BLaER1 treated with 17β-estradiol and CSF1 and Interleukin-3, amounts not matched to agents 10 nM and 100 nM (cell line): ENCODE data around the gene DSC1.

Experiments
- H3K27ac ChIP-seq, 11 experiments: shearing (Covaris generic); formaldehyde crosslinking; 2 replicates each; pipeline ENCODE4 v1.8.1; 2022
- H3K27me3 ChIP-seq, 11 experiments: shearing (Covaris generic); formaldehyde crosslinking; 2 replicates each; pipeline ENCODE4 v1.8.1; 2022
- H3K36me3 ChIP-seq, 11 experiments: shearing (Covaris generic); formaldehyde crosslinking; 2 replicates each; pipeline ENCODE4 v1.8.1; 2022
- H3K4me1 ChIP-seq, 10 experiments: shearing (Covaris generic); formaldehyde crosslinking; 2 replicates each; pipeline ENCODE4 v1.8.1; 2022
- H3K4me2 ChIP-seq, 11 experiments: shearing (Covaris generic); formaldehyde crosslinking; 2 replicates each; pipeline ENCODE4 v1.8.1; 2022
- H3K4me3 ChIP-seq, 10 experiments: shearing (Covaris generic); formaldehyde crosslinking; 2 replicates each; pipeline ENCODE4 v1.8.1; 2022
- H3K9ac ChIP-seq, 11 experiments: shearing (Covaris generic); formaldehyde crosslinking; 2 replicates each; pipeline ENCODE4 v1.8.1; 2022
- H3K9me3 ChIP-seq, 11 experiments: shearing (Covaris generic); formaldehyde crosslinking; replicated peaks in 1 of 11; 2 replicates each; pipeline ENCODE4 v1.8.1; 2022
- H4K20me1 ChIP-seq, 11 experiments: shearing (Covaris generic); formaldehyde crosslinking; 2 replicates each; pipeline ENCODE4 v1.8.1; 2022
- Cebpa-rat ChIP-seq, 11 experiments: shearing (Covaris generic); IDR thresholded peaks; 2 replicates each; pipeline ENCODE4 v1.8.1; 2022

Gene DSC1

GRCh38 chr18:31100436-31101182 is 62.0 kb downstream of the DSC1 start:
- Histone ChIP-seq H4K20me1 (no peaks in the 10 kb centered on the region), H3K4me1 (no peaks in the 10 kb centered on the region), H3K27me3 (no peaks in the 10 kb centered on the region), H3K4me2 (no peak overlapping the region), H3K4me3 (no peak overlapping the region), H3K36me3 (no peaks in the 10 kb centered on the region), H3K27ac (no peak overlapping the region), H3K9ac (no peak overlapping the region), H3K9me3 (peaks cover 13 to 25% (median 16%) of the 10 kb centered on the region in 11 experiments; a peak in 20 of 22 replicates)
- no peak for TF ChIP-seq Cebpa-rat (IDR thresholded peaks at IDR 0.05)

GRCh38 chr18:31099450-31100230 is 63.0 kb downstream of the DSC1 start:
- Histone ChIP-seq H3K9me3 (peaks cover 13 to 25% (median 16%) of the 10 kb centered on the region in 11 experiments; a peak in 20 of 22 replicates), H4K20me1 (no peaks in the 10 kb centered on the region), H3K36me3 (no peaks in the 10 kb centered on the region), H3K4me3 (no peak overlapping the region), H3K9ac (no peak overlapping the region), H3K4me1 (no peaks in the 10 kb centered on the region), H3K27ac (no peak overlapping the region), H3K4me2 (no peak overlapping the region), H3K27me3 (no peaks in the 10 kb centered on the region)
- TF ChIP-seq Cebpa-rat (IDR thresholded peaks at IDR 0.05), result no peak

- Histone ChIP-seq H3K4me2 (no peak overlapping the region), H3K27ac (no peak overlapping the region), H3K27me3 (no peaks in the 10 kb centered on the region), H4K20me1 (no peaks in the 10 kb centered on the region), H3K9ac (no peak overlapping the region), H3K4me1 (no peaks in the 10 kb centered on the region), H3K36me3 (no peaks in the 10 kb centered on the region), H3K4me3 (no peak overlapping the region), H3K9me3 (peaks cover 13 to 25% (median 16%) of the 10 kb centered on the region in 11 experiments; a peak in 20 of 22 replicates)
- no peak for TF ChIP-seq Cebpa-rat (IDR thresholded peaks at IDR 0.05)
Measured at GRCh38 chr18:31098878-31099277, 63.8 kb downstream of the DSC1 start.

- Histone ChIP-seq H3K9me3 (peaks cover 13 to 25% (median 16%) of the 10 kb centered on the region in 11 experiments; a peak in 20 of 22 replicates), H3K9ac (no peak overlapping the region), H3K27ac (no peak overlapping the region), H3K4me3 (no peak overlapping the region), H3K4me2 (no peak overlapping the region), H3K4me1 (no peaks in the 10 kb centered on the region), H4K20me1 (no peaks in the 10 kb centered on the region), H3K27me3 (no peaks in the 10 kb centered on the region), H3K36me3 (no peaks in the 10 kb centered on the region)
- no peak for TF ChIP-seq Cebpa-rat (IDR thresholded peaks at IDR 0.05)
Measured at GRCh38 chr18:31097666-31098065, 65.0 kb downstream of the DSC1 start.

GRCh38 chr18:31093880-31094279 is 68.8 kb downstream of the DSC1 start:
- no peaks in the 10 kb centered on the region for H3K9me3 ChIP-seq
- H3K9ac ChIP-seq, result no peak overlapping the region
- H3K4me1 ChIP-seq, result no peaks in the 10 kb centered on the region
- H4K20me1 ChIP-seq, result no peaks in the 10 kb centered on the region
- no peaks in the 10 kb centered on the region for H3K36me3 ChIP-seq
- TF ChIP-seq Cebpa-rat (IDR thresholded peaks at IDR 0.05), result no peak
- no peak overlapping the region for H3K27ac ChIP-seq
- H3K4me3 ChIP-seq, result no peak overlapping the region
- H3K4me2 ChIP-seq, result no peak overlapping the region
- H3K27me3 ChIP-seq, result no peaks in the 10 kb centered on the region

- Histone ChIP-seq H3K4me2 (no peak overlapping the region), H3K27me3 (no peaks in the 10 kb centered on the region)
Measured at GRCh38 chr18:31093294-31093693, 69.4 kb downstream of the DSC1 start.

GRCh38 chr18:31091350-31091749 is 71.3 kb downstream of the DSC1 start:
- Histone ChIP-seq H3K4me1 (no peaks in the 10 kb centered on the region), H3K27ac (no peak overlapping the region), H3K36me3 (no peaks in the 10 kb centered on the region), H3K4me3 (no peak overlapping the region), H3K4me2 (no peak overlapping the region), H4K20me1 (no peaks in the 10 kb centered on the region), H3K9me3 (no peaks in the 10 kb centered on the region), H3K27me3 (no peaks in the 10 kb centered on the region), H3K9ac (no peak overlapping the region)
- no peak for TF ChIP-seq Cebpa-rat (IDR thresholded peaks at IDR 0.05)

More at GRCh38 chr18:31093294-31093693, 69.4 kb downstream of the DSC1 start:
- Histone ChIP-seq H3K9ac (no peak overlapping the region), H3K4me1 (no peaks in the 10 kb centered on the region), H4K20me1 (no peaks in the 10 kb centered on the region), H3K36me3 (no peaks in the 10 kb centered on the region), H3K9me3 (no peaks in the 10 kb centered on the region), H3K27ac (no peak overlapping the region), H3K4me3 (no peak overlapping the region)
- TF ChIP-seq Cebpa-rat (IDR thresholded peaks at IDR 0.05), result no peak

- H3K9ac ChIP-seq, result no peak overlapping the region
- no peaks in the 10 kb centered on the region for H3K9me3 ChIP-seq
- no peaks in the 10 kb centered on the region for H3K27me3 ChIP-seq
- no peaks in the 10 kb centered on the region for H4K20me1 ChIP-seq
- no peaks in the 10 kb centered on the region for H3K4me1 ChIP-seq
- H3K4me2 ChIP-seq, result no peak overlapping the region
- H3K36me3 ChIP-seq, result no peaks in the 10 kb centered on the region
- no peak for TF ChIP-seq Cebpa-rat (IDR thresholded peaks at IDR 0.05)
- H3K27ac ChIP-seq, result no peak overlapping the region
- H3K4me3 ChIP-seq, result no peak overlapping the region
Measured at GRCh38 chr18:31088532-31088931, 74.1 kb downstream of the DSC1 start.

- no peak overlapping the region for H3K9ac ChIP-seq
- H3K36me3 ChIP-seq, result no peaks in the 10 kb centered on the region
- H3K4me1 ChIP-seq, result peaks cover 0 to 15% (median 0%) of the 10 kb centered on the region in 10 experiments; a peak in 3 of 20 replicates
- no peaks in the 10 kb centered on the region for H4K20me1 ChIP-seq
- no peak overlapping the region for H3K4me2 ChIP-seq
- no peak overlapping the region for H3K27ac ChIP-seq
- no peaks in the 10 kb centered on the region for H3K9me3 ChIP-seq
- no peak for TF ChIP-seq Cebpa-rat (IDR thresholded peaks at IDR 0.05)
- no peak overlapping the region for H3K4me3 ChIP-seq
- H3K27me3 ChIP-seq, result no peaks in the 10 kb centered on the region
Measured at GRCh38 chr18:31079973-31080372, 82.7 kb downstream of the DSC1 start.
